HEK293T (cell line): ENCODE results near the gene JAML.
"Not testable (repeated sequence)": the region's sequence is repeated elsewhere in the genome, so short reads cannot be mapped to it uniquely, and the experiment has no call there.

ENCODE experiments used
- CTCF ChIA-PET: fragments of 350-600 bp; formaldehyde crosslinking; extraction: SDS; loops from one replicate; lab custom pipeline; 2021; ENCODE audit warnings: antibody characterized with exemption, inconsistent platforms; lab: Yijun Ruan, JAX
- POLR2A ChIA-PET: fragments of 350-600 bp; formaldehyde crosslinking; extraction: SDS; loops from one replicate; lab custom pipeline; 2020; ENCODE audit warnings: antibody characterized with exemption, inconsistent platforms; lab: Yijun Ruan, JAX
- DNase-seq: peaks from one replicate; pipeline ENCODE4 v3.0.0; 2012; ENCODE audit warnings: mixed read lengths; ENCODE audit errors: extremely low spot score
- ARNT ChIP-seq: fragments of 450-650 bp; IDR thresholded peaks from 2 replicates; pipeline ENCODE4 v1.6.1; 2017; ENCODE audit warnings: mild to moderate bottlenecking
- BHLHE40 ChIP-seq: fragments of 450-650 bp; IDR thresholded peaks from 2 replicates; pipeline ENCODE4 v1.6.1; 2016; ENCODE audit warnings: mild to moderate bottlenecking, moderate library complexity, borderline replicate concordance
- CTBP1 ChIP-seq: fragments of 450-650 bp; IDR thresholded peaks from 2 replicates; pipeline ENCODE4 v1.6.1; 2016; ENCODE audit warnings: borderline replicate concordance
- ELF4 ChIP-seq: fragments of 450-650 bp; IDR thresholded peaks from 2 replicates; pipeline ENCODE4 v1.6.1; 2017; ENCODE audit warnings: antibody characterized with exemption
- FOXA1 ChIP-seq: fragments of 450-650 bp; IDR thresholded peaks from 2 replicates; pipeline ENCODE4 v1.6.1; 2016; ENCODE audit warnings: mild to moderate bottlenecking
- FOXK2 ChIP-seq: fragments of 450-650 bp; IDR thresholded peaks from 2 replicates; pipeline ENCODE4 v1.6.1; 2016; ENCODE audit warnings: mild to moderate bottlenecking
- FOXM1 ChIP-seq: fragments of 450-650 bp; IDR thresholded peaks from 2 replicates; pipeline ENCODE4 v1.6.1; 2017; ENCODE audit warnings: mild to moderate bottlenecking, borderline replicate concordance
- HDGF ChIP-seq: fragments of 450-650 bp; IDR thresholded peaks from 2 replicates; pipeline ENCODE4 v1.6.1; 2017; ENCODE audit warnings: antibody characterized with exemption, borderline replicate concordance
- L3MBTL2 ChIP-seq: fragments of 450-650 bp; conservative IDR thresholded peaks from 2 replicates; pipeline ENCODE4 v1.6.1; 2016; ENCODE audit warnings: mild to moderate bottlenecking
- LEF1 ChIP-seq: fragments of 450-650 bp; IDR thresholded peaks from 2 replicates; pipeline ENCODE4 v1.6.1; 2017; ENCODE audit warnings: mild to moderate bottlenecking, borderline replicate concordance
- NFRKB ChIP-seq: fragments of 450-650 bp; IDR thresholded peaks from 2 replicates; pipeline ENCODE4 v1.6.1; 2016; ENCODE audit warnings: mild to moderate bottlenecking, moderate library complexity
- SP1 ChIP-seq: fragments of 450-650 bp; IDR thresholded peaks from 2 replicates; pipeline ENCODE4 v1.6.1; 2017
- SUZ12 ChIP-seq: fragments of 450-650 bp; IDR thresholded peaks from 2 replicates; pipeline ENCODE4 v1.6.1; 2016; ENCODE audit warnings: mild to moderate bottlenecking
- TARDBP ChIP-seq: fragments of 450-650 bp; IDR thresholded peaks from 2 replicates; pipeline ENCODE4 v1.6.1; 2016
- ZNF384 ChIP-seq: fragments of 450-650 bp; IDR thresholded peaks from 2 replicates; pipeline ENCODE4 v1.6.1; 2016
- TF ChIP-seq, protein P1 (sequence below): fragments of 450-650 bp; IDR thresholded peaks from 2 replicates; pipeline ENCODE4 v1.6.1; 2016

Gene JAML

DNA sequence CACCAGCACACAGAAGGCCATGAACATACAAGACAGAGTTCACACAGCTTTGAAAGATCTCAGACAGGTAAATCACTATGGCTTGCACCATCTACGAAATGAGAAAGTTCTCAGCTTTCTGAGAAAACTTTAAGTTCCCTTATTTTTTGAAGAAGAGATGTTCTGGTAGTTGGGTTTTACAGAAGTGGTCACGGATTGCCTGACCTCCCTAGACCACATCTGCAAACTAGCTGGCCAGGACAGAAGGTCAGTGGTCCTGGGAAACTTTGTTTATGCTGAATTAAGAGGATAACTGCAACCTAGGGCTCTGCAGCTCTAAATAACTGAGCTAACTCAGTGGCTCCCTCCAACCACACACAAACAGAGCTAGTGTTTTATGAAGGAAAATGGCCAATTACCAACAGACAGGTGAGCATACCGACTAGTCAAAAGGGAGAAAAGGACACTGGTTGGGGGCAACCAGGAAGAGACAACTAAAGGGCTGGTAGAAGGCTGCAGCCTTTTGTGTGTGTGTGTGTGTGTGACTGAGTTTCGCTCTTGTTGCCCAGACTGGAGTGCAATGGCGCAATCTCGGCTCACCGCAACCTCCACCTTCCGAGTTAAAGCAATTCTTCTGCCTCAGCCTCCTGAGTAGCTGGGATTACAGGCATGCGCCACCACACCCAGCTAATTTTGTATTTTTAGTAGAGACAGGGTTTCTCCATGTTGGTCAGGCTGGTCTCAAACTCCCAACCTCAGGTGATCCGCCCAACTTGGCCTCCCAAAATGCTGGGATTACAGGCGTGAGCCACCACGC, 39.8 kb downstream of the JAML start:
- TF ChIP-seq LEF1, result no peak
- no peak for TF ChIP-seq SUZ12
- TF ChIP-seq ARNT, result no peak
- no peak for TF ChIP-seq FOXA1
- TF ChIP-seq L3MBTL2, result no peak
- no peak for TF ChIP-seq NFRKB
- TF ChIP-seq CTBP1, result no peak
- TF ChIP-seq ZNF384, result no peak
- TF ChIP-seq, protein P1, sequence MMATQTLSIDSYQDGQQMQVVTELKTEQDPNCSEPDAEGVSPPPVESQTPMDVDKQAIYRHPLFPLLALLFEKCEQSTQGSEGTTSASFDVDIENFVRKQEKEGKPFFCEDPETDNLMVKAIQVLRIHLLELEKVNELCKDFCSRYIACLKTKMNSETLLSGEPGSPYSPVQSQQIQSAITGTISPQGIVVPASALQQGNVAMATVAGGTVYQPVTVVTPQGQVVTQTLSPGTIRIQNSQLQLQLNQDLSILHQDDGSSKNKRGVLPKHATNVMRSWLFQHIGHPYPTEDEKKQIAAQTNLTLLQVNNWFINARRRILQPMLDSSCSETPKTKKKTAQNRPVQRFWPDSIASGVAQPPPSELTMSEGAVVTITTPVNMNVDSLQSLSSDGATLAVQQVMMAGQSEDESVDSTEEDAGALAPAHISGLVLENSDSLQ, result no peak
- no peak for TF ChIP-seq FOXK2
- TF ChIP-seq FOXM1, result no peak
- no peak for TF ChIP-seq HDGF
- no peak for TF ChIP-seq ELF4
- TF ChIP-seq SP1, result no peak
- no peak for TF ChIP-seq TARDBP
- CTCF ChIA-PET, result interaction anchor here (0.6 to 1.8 kb wide), 3 partner anchors 10 to 14 kb away, joined by 3 to 4 read pairs (median 4); no protein-coding TSS in a partner anchor
- no peak for DNase-seq
- POLR2A ChIA-PET, result no interaction called here

GRCh38 chr11:118183691-118184090, 41.1 kb downstream of the JAML start:
- DNase-seq, POLR2A ChIA-PET, CTCF ChIA-PET: not testable (repeated sequence)

DNA sequence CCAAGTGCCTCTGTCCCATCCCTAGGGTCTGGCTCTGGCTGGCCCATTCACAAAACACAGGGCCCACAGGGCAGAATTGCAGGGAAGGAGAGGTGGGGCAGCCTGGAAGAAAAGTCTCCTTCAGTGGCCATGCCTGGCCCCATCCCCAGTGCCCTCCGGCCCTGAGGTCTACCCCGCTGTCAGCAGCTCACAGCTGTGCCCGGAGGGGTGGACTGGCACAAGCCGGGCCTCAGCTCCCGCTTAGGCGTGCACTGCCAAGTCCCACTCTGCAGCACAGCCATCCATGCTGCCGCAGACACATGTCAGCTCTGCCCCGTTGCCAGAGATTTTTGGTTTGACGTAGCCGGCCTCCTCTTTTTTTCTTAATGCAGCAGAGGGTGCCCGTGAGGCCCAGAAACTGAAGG, 44.5 kb downstream of the JAML start:
- POLR2A ChIA-PET, result interaction anchor here (0.9 to 1.1 kb wide), 6 partner anchors 9 to 179 kb away, joined by 3 to 9 read pairs (median 3); partner anchors contain the start of gene UBE4A
- peak; percentile 71 for DNase-seq
- TF ChIP-seq, protein P1, result 0 out of 2 replicates have a peak, but pooled peaks have one; percentile 29
- TF ChIP-seq SP1, result no peak
- CTCF ChIA-PET, result interaction anchor here (0.7 to 2.6 kb wide), 4 partner anchors 9 to 240 kb away, joined by 3 to 26 read pairs (median 6); no protein-coding TSS in a partner anchor

GRCh38 chr11:118176778-118177134, 48.1 kb downstream of the JAML start:
- CTCF ChIA-PET, result interaction anchor here (0.7 to 0.8 kb wide), 2 partner anchors 32 to 754 kb away, joined by 3 read pairs; no protein-coding TSS in a partner anchor
- POLR2A ChIA-PET, result no interaction called here
- TF ChIP-seq TARDBP, result no peak
- no peak for TF ChIP-seq FOXK2
- no peak for TF ChIP-seq NFRKB
- TF ChIP-seq FOXA1, result no peak
- no peak for TF ChIP-seq L3MBTL2
- TF ChIP-seq BHLHE40, result no peak
- TF ChIP-seq ARNT, result no peak
- no peak for TF ChIP-seq ELF4
- TF ChIP-seq FOXM1, result no peak
- no peak for TF ChIP-seq SP1
- no peak for TF ChIP-seq LEF1
- no peak for TF ChIP-seq CTBP1
- TF ChIP-seq HDGF, result no peak
- TF ChIP-seq, protein P1, result no peak
- no peak for TF ChIP-seq SUZ12
- no peak for DNase-seq

- ChIA-PET POLR2A (no interaction called here), CTCF (interaction anchor here (0.7 to 0.8 kb wide), 3 partner anchors 22 to 753 kb away, joined by 3 to 4 read pairs (median 3); no protein-coding TSS in a partner anchor)
- DNase-seq, result peak; percentile 34
- TF ChIP-seq L3MBTL2 (0 out of 2 replicates have a peak, but pooled peaks have one; percentile 22), TARDBP (no peak)
Measured at GRCh38 chr11:118175993-118176777, 48.6 kb downstream of the JAML start, which contains the start of gene SCN2B. Gene SCN2B (minus strand): TSS chr11:118176639. CDS start chr11:118176431, 208 bp downstream.

- TF ChIP-seq ELF4 (no peak), CTBP1 (no peak), ARNT (no peak), FOXK2 (no peak), SUZ12 (no peak), L3MBTL2 (no peak), TARDBP (no peak), FOXA1 (no peak), BHLHE40 (no peak), FOXM1 (no peak), NFRKB (no peak), LEF1 (no peak), ZNF384 (no peak), HDGF (no peak), SP1 (no peak)
- TF ChIP-seq, protein P1, result no peak
- POLR2A ChIA-PET, result no interaction called here
- DNase-seq, result no peak
- CTCF ChIA-PET, result interaction anchor here (0.6 to 0.7 kb wide), 2 partner anchors 10 to 23 kb away, joined by 3 to 4 read pairs; no protein-coding TSS in a partner anchor
Measured at GRCh38 chr11:118175031-118175992, 49.5 kb downstream of the JAML start.
